Subcutaneous abdominal adipose tissue (tissue), 5 donors: ENCODE data around the gene KASH5.

Experiments
- H3K27ac ChIP-seq: one replicate; pipeline ENCODE4 v1.7.0; 2013; ENCODE audit warnings: low read depth, mild to moderate bottlenecking, inconsistent platforms, low read length, moderate library complexity
- H3K27me3 ChIP-seq, 5 donors: one replicate each; pipeline ENCODE4 v1.7.0; 2013; ENCODE audit warnings: low read length in 5 of 5, inconsistent platforms in 1 of 5; ENCODE audit not compliant: control insufficient read depth in 5 of 5, insufficient read depth in 4 of 5
- H3K36me3 ChIP-seq, 5 donors: one replicate each; pipeline ENCODE4 v1.7.0; 2013; ENCODE audit warnings: low read length in 5 of 5; ENCODE audit not compliant: control insufficient read depth in 5 of 5, insufficient read depth in 5 of 5
- H3K4me1 ChIP-seq, 5 donors: one replicate each; pipeline ENCODE4 v1.7.0; 2013; ENCODE audit warnings: low read length in 5 of 5, mild to moderate bottlenecking in 3 of 5, moderate library complexity in 1 of 5; ENCODE audit not compliant: control insufficient read depth in 5 of 5, insufficient read depth in 5 of 5
- H3K4me3 ChIP-seq, 5 donors: one replicate each; pipeline ENCODE4 v1.7.0; 2013; ENCODE audit warnings: low read length in 5 of 5, low read depth in 1 of 5
- H3K9ac ChIP-seq, 5 donors: one replicate each; pipeline ENCODE4 v1.7.0; 2013; ENCODE audit warnings: low read length in 5 of 5, mild to moderate bottlenecking in 4 of 5, moderate library complexity in 3 of 5
- H3K9me3 ChIP-seq, 5 donors: one replicate each; pipeline ENCODE4 v1.7.0; 2013; ENCODE audit warnings: low read length in 5 of 5; ENCODE audit not compliant: control insufficient read depth in 5 of 5
- donor health status: healthy.
- donor health status: healthy.
- donor health status: healthy.
- donor health status: healthy.
- donor health status: healthy.

The KASH5 gene

GRCh38 chr19:49393881-49394280 lies 5.8 kb downstream of the KASH5 start:
- H3K27ac ChIP-seq: no peak overlapping the region
- H3K9ac ChIP-seq: no peak overlapping the region
- H3K4me1 ChIP-seq: no peaks in the 10 kb centered on the region
- no peak overlapping the region for H3K4me3 ChIP-seq
- peaks cover 4 to 33% (median 11%) of the 10 kb centered on the region in 5 donors for H3K27me3 ChIP-seq
- H3K9me3 ChIP-seq: no peaks in the 10 kb centered on the region
- no peaks in the 10 kb centered on the region for H3K36me3 ChIP-seq

GRCh38 chr19:49395581-49396407 lies 7.7 kb downstream of the KASH5 start:
- Histone ChIP-seq H3K27ac (no peak overlapping the region), H3K27me3 (peaks cover 0 to 32% (median 8%) of the 10 kb centered on the region in 5 donors), H3K36me3 (no peaks in the 10 kb centered on the region), H3K9me3 (no peaks in the 10 kb centered on the region), H3K9ac (no peak overlapping the region), H3K4me1 (no peaks in the 10 kb centered on the region), H3K4me3 (no peak overlapping the region)

DNA sequence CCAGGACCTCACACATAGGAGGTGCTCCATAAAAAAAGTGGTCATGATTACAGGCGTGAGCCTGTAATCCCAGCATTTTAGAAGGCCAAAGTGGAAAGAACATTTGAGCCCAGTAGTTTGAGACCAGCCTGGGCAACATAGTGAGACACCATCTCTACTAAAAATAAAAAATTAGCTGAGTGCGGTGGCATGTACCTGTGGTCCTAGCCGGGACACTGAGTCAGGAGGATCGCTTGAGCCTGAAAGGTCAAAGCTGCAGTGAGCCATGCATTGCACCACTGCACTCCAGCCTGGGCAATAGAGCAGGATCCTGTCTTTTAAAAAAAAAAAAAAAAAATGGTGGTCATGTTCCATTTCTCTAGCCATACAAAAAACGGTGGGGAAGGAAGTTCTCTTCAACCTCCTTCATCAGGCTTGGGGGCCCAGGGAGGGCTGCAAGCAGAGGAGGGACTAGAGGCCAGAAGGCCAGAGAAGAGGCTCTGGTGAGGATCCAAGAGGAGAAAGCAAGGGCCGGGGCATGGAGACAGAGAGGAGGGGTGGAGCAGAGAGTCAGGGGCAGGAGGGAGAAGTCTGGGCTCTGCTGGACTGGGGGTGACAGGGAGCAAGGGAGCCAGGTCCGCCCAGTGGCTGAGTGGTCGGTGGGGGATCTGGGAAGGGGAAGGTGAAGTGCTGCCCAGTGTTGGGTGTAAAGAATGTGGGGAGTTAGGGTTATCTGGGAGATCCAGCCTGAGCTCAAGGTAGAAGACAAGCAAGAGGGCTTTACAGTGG lies 8.9 kb downstream of the KASH5 start:
- Histone ChIP-seq H3K4me1 (no peaks in the 10 kb centered on the region), H3K9ac (no peak overlapping the region), H3K36me3 (no peaks in the 10 kb centered on the region), H3K27ac (no peak overlapping the region), H3K4me3 (no peak overlapping the region), H3K9me3 (no peaks in the 10 kb centered on the region), H3K27me3 (peaks cover 0 to 32% (median 8%) of the 10 kb centered on the region in 5 donors)

GRCh38 chr19:49398001-49398615 lies 10.1 kb downstream of the KASH5 start:
- Histone ChIP-seq H3K9me3 (no peaks in the 10 kb centered on the region), H3K9ac (no peak overlapping the region), H3K27me3 (peaks cover 0 to 32% (median 8%) of the 10 kb centered on the region in 5 donors), H3K4me1 (no peaks in the 10 kb centered on the region), H3K27ac (no peak overlapping the region), H3K4me3 (no peak overlapping the region), H3K36me3 (no peaks in the 10 kb centered on the region)

GRCh38 chr19:49398931-49399330 lies 10.9 kb downstream of the KASH5 start:
- no peak overlapping the region for H3K27ac ChIP-seq
- no peaks in the 10 kb centered on the region for H3K36me3 ChIP-seq
- H3K4me3 ChIP-seq: no peak overlapping the region
- H3K27me3 ChIP-seq: peaks cover 0 to 28% (median 8%) of the 10 kb centered on the region in 5 donors
- H3K4me1 ChIP-seq: no peaks in the 10 kb centered on the region
- no peaks in the 10 kb centered on the region for H3K9me3 ChIP-seq
- no peak overlapping the region for H3K9ac ChIP-seq

- H3K4me3 ChIP-seq: no peak overlapping the region
- H3K27ac ChIP-seq: no peak overlapping the region
- H3K27me3 ChIP-seq: peaks cover 0 to 17% (median 4%) of the 10 kb centered on the region in 5 donors
- H3K36me3 ChIP-seq: no peaks in the 10 kb centered on the region
- no peaks in the 10 kb centered on the region for H3K9me3 ChIP-seq
- H3K9ac ChIP-seq: no peak overlapping the region
- H3K4me1 ChIP-seq: no peaks in the 10 kb centered on the region
These were observed 12.0 kb downstream of the KASH5 start for GRCh38 chr19:49400029-49400428.

- H3K4me3 ChIP-seq: no peak overlapping the region
- H3K27me3 ChIP-seq: peaks cover 0 to 4% (median 0%) of the 10 kb centered on the region in 5 donors
- no peaks in the 10 kb centered on the region for H3K36me3 ChIP-seq
- H3K27ac ChIP-seq: no peak overlapping the region
- H3K4me1 ChIP-seq: peaks cover 0 to under 1% (median 0%) of the 10 kb centered on the region in 5 donors
- H3K9me3 ChIP-seq: no peaks in the 10 kb centered on the region
- no peak overlapping the region for H3K9ac ChIP-seq
These were observed 15.5 kb downstream of the KASH5 start for GRCh38 chr19:49403404-49404187.

DNA sequence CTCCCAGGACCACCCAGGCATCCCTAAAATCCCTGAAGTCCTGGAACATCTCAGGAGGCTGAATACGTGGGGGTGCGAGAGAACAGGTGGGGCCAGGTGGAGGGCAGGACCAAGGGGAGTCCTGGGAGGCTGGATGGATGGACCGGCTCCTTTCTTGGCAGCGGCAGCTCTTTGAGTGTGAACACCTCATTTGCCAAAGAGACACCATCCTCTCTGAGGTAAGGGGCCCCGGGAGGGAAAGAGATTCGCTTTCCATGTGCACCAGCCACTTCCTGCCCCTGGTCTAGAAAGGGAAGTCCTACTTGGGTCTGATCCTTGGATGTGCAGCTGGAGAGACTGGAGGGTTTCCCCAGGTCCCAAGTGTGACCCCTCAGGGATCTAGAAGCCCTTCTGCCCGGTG lies 19.0 kb downstream of the KASH5 start:
- Histone ChIP-seq H3K9ac (no peak overlapping the region), H3K9me3 (no peaks in the 10 kb centered on the region), H3K27ac (no peak overlapping the region), H3K36me3 (no peaks in the 10 kb centered on the region), H3K27me3 (peaks cover 0 to 3% (median 0%) of the 10 kb centered on the region in 5 donors), H3K4me1 (peaks cover 0 to 10% (median 0%) of the 10 kb centered on the region in 5 donors), H3K4me3 (no peak overlapping the region)

DNA sequence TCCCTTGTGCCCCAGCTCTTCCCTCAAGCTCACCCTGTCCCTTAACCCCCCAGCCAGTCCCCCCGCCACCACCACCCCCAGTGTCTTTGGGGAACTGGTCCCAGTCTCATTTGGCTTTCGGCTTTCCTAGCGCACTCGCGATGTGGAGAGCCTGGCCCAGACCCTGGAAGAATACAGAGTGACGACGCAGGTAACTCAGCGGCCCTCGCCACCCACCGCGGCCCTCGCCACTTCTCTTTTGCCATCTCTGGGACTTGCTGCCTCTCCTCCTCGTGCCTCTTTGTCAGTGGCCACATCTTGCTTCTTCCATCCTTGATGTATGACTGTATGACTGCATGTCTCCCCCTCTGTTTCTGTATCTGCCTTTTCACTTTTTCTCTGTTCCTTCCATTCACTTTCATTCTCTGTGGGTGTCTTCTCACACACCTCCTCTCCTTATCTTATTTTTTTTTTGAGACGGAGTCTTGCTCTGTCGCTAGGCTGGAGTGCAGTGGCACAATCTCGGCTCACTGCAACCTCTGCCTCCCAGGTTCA lies 19.5 kb downstream of the KASH5 start:
- Histone ChIP-seq H3K36me3 (no peaks in the 10 kb centered on the region), H3K27me3 (peaks cover 0 to 3% (median 0%) of the 10 kb centered on the region in 5 donors), H3K27ac (no peak overlapping the region), H3K9me3 (no peaks in the 10 kb centered on the region), H3K4me3 (no peak overlapping the region), H3K9ac (no peak overlapping the region), H3K4me1 (peaks cover 0 to 10% (median 0%) of the 10 kb centered on the region in 5 donors)
